NCI-H510A treated with DMSO at 0.1 percent for 48 hours (cell line): ENCODE measurements around the gene ATP9B.
"Not testable (repeated sequence)": the region's sequence is repeated elsewhere in the genome, so short reads cannot be mapped to it uniquely, and the experiment has no call there.

Experiments
- DNase-seq: peaks from one replicate; lab custom pipeline; 2025; lab: John Stamatoyannopoulos, UW

The ATP9B gene

GRCh38 chr18:79361766-79362522 is 292.8 kb downstream of the ATP9B start:
- DNase-seq, result no peak

GRCh38 chr18:79365701-79366100 is 296.5 kb downstream of the ATP9B start:
- no peak for DNase-seq

- no peak for DNase-seq
These were observed 297.2 kb downstream of the ATP9B start for GRCh38 chr18:79366177-79367094.

GRCh38 chr18:79367480-79367879 is 298.3 kb downstream of the ATP9B start:
- DNase-seq, result no peak

DNA sequence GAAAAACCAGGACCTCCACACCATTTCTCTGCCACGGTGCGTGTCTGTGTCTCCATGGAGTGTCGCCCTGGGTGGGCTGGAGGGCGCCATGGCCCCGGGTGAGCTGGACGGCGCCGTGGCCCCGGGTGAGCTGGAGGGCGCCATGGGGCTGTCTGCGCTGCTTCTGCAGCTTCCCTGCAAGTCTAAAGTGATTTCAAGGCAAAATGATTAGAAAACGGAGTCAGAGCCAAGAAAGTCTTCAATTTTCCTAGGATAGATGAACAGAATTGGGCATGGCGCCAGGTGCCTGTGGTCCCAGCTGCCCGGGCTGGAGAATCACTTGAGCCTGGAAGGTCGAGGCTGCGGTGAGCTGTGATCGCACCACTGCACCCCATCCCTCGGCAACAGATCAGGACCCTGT is 298.8 kb downstream of the ATP9B start:
- DNase-seq, result no peak

DNA sequence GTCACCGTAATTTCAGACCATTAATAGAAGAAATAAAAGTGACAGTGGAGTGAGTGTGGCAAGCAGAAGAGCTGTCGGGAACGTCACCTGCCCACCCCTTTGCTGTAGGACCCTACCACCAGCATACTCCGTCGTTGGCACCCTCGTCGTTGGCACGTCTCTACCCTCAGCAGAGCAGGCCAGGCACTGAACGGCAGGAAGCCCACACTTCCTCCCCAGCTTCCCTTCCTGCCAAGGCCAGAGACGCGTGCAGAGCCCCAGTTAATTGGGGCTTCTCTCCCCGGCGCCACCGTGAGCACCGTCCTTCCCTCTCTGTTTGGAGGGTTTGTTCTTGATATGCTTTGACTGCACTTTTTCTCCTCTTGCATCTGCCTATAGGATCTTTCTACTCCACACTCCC is 299.5 kb downstream of the ATP9B start:
- DNase-seq, result no peak

- DNase-seq, result no peak
These were observed 302.4 kb downstream of the ATP9B start for GRCh38 chr18:79371561-79372121.

- DNase-seq, result no peak
These were observed 303.3 kb downstream of the ATP9B start for GRCh38 chr18:79372461-79372860.

- no peak for DNase-seq
These were observed 303.8 kb downstream of the ATP9B start for GRCh38 chr18:79372991-79373390.

DNA sequence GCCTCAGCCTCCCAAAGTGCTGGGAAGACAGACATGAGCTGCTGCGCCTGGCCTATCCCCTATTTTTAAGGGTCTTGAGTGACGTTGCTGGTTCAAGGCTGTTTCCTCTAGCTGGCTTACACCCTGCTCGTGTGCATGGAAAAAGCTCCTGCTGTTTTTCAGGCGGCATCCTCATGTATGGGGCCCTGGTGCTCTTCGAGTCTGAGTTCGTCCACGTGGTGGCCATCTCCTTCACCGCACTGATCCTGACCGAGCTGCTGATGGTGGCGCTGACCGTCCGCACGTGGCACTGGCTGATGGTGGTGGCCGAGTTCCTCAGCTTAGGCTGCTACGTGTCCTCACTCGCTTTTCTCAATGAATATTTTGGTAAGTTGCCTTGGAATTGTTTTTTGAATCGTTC is 304.5 kb downstream of the ATP9B start:
- DNase-seq, result no peak

- DNase-seq, result no peak
These were observed 305.4 kb downstream of the ATP9B start for GRCh38 chr18:79374408-79375171.

DNA sequence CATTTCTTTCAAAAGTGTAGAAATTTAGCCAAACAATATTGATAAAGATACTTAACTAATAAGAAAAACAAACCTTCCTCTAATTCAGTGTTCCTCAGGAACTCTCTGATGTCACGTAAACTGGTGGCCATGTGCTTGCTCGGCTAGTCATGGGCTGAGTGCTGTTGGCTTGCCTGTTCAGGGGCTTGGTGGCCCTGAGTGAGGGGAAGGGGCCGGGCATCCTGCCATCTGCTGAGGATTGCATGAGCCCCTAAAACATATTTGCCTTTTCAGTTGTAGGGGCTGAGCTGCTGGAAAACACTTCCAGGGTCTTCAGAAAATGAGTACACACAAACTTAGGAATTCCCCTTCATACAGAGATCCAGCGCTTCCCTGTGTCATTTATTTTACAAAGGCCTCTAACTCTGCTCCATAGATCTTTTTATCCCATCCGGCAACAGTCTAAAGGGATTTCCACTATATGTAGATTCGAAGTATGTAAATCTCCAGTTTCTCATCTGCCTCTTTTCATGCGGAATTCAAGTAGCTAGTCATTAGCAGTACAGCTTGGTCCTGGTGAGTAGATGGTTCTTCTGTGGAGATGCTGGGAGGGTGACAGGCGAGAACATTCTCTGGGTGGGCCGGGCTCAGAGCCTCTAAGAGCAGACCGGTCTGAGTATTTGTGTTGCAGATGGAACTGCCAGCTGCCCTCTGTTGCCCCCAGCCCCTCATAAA is 306.4 kb downstream of the ATP9B start:
- no peak for DNase-seq

DNA sequence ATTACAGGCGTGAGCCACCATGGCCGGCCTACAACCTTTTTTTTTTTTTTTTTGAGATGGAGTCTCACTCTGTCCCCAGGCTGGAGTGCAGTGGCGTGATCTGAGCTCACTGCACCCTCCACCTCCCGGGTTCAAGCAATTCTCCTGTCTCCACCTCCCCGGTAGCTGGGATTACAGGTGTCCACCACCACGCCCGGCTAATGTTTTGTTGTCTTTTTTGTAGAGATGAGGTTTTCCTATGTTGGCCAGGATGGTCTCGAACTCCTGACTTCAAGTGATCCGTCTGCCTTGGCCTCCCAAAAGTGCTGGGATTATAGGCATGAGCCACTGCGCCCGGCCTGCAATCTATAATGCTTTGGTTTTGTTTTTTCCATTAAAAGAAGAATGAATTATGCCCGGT is 307.5 kb downstream of the ATP9B start:
- DNase-seq, result not testable (repeated sequence)

GRCh38 chr18:79377187-79377891 is 308.1 kb downstream of the ATP9B start:
- DNase-seq, result no peak

GRCh38 chr18:79378536-79379250 is 309.5 kb downstream of the ATP9B start:
- no peak for DNase-seq

DNA sequence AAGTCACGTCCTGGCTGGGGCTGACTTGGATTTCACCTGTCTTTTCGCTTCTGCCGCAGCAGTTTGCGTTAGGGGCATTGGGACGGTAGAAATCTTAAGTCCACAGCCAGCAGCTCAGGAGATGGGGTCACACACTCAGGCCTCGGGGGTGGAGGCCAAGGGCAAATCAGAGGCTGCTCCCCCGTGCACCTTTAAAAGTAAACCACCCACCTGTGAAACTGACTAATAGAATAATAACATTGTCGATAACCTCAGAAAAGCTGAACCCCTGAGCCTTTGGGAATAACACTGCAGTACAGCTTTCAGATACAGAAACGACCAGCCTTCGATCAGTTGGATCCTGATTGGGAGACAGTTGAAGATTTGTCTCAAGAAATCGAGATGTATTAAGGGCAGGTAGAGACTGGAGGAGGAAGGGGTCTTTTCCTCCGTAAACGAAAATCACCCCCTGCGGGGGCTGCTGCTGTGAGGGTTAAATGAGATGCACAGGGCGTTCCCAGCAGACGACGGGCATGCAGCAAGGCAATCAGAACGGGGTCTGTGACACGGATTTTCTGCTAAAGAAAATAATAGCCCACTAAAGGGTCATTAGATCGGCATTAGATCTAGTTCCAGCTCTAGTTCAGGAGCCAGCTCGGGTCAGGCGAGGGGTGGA is 310.2 kb downstream of the ATP9B start:
- no peak for DNase-seq

DNA sequence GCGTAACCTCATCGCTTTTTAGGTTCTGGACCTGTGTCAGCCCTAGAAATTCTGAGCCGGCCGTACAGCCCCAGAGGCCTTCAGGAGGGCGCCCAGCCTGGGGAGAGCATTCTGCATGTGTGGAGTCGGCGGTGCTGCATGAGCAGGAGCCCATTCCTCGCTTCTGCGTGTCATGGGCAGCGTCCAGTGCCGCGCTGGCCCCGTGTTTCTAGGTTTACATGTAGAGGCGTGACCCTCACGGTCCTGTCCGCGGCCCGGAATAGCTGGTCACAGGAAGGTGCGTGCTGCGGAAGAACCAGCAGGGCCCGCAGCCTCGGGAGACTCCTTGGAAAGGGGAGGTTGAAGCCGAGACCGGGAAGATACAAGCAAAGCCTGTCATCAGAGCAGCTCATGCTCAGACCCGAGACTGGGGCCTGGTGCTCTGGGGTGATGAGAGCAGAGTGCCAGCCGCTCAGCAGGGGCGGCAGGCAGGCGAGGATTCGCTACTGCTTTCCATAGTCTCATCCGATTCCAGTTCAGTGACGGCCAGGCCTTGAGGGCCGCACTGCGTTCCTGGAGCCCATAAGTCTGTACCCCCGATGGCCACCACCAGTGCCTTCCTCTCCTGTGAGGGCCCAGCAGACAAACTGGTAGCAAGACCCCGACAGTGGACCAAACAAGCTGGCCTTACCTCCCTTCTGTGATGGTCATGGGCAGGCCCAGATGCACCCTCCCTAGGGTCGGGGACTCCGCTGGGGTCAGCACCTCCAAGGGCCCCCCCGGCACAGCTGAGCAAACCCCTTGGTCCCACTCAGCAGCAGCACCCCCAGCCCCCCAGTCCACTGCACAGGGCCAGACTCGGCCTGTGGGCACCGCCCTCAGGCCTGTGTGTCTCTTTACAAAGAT is 311.0 kb downstream of the ATP9B start:
- DNase-seq, result no peak
